ENCODE data around the gene MTCH2. TPM values are rescaled to one million over a fixed set of nuclear protein-coding genes. Genes with fewer than 3 reads are reported as not detected.
A peak's percentile ranks its signal among the peaks of the same experiment; 100 is the strongest.

Gene MTCH2
- total and polyA plus RNA-seq, 2 experiments from 2014 or later = 72.6 to 271 TPM

- no peak for TF ChIP-seq CTCF (IDR thresholded peaks at IDR 0.05; ENCODE audit: low read depth, low read length)
- peaks cover 45% of the 10 kb centered on the region for H3K36me3 ChIP-seq
- H3K27me3 ChIP-seq = no peaks in the 10 kb centered on the region
- peak overlapping the region; percentile 64 for H3K27ac ChIP-seq
- DNase-seq (ENCODE audit: low read depth in 1 of 2, low spot score in 1 of 2) = peak in 1 of 2 donors; percentile 18
- H3K4me1 ChIP-seq (ENCODE audit: low read depth) = peaks cover 18% of the 10 kb centered on the region
- no peak overlapping the region for H3K4me3 ChIP-seq
- H3K9me3 ChIP-seq (ENCODE audit: low read depth) = no peaks in the 10 kb centered on the region
These were observed 14.3 kb downstream of the MTCH2 start for GRCh38 chr11:47628026-47628425.

- no peak overlapping the region for H3K4me3 ChIP-seq
- no peak for DNase-seq (ENCODE audit: low read depth in 1 of 2, low spot score in 1 of 2)
- no peaks in the 10 kb centered on the region for H3K27me3 ChIP-seq
- H3K9me3 ChIP-seq (ENCODE audit: low read depth) = no peaks in the 10 kb centered on the region
- no peak overlapping the region for H3K27ac ChIP-seq
- peaks cover 14% of the 10 kb centered on the region for H3K4me1 ChIP-seq (ENCODE audit: low read depth)
- peaks cover 55% of the 10 kb centered on the region for H3K36me3 ChIP-seq
- TF ChIP-seq CTCF (IDR thresholded peaks at IDR 0.05; ENCODE audit: low read depth, low read length) = no peak
These were observed 16.1 kb downstream of the MTCH2 start for GRCh38 chr11:47626234-47626633.

- Histone ChIP-seq H3K4me3 (no peak overlapping the region), H3K9me3 (ENCODE audit: low read depth) (no peaks in the 10 kb centered on the region), H3K27me3 (no peaks in the 10 kb centered on the region), H3K36me3 (peaks cover 52% of the 10 kb centered on the region), H3K4me1 (ENCODE audit: low read depth) (no peaks in the 10 kb centered on the region), H3K27ac (no peak overlapping the region)
- TF ChIP-seq CTCF (IDR thresholded peaks at IDR 0.05; ENCODE audit: low read depth, low read length) = no peak
- no peak for DNase-seq (ENCODE audit: low read depth in 1 of 2, low spot score in 1 of 2)
These were observed 21.5 kb downstream of the MTCH2 start for GRCh38 chr11:47620836-47621378.

- no peaks in the 10 kb centered on the region for H3K9me3 ChIP-seq (ENCODE audit: low read depth)
- no peaks in the 10 kb centered on the region for H3K27me3 ChIP-seq
- no peaks in the 10 kb centered on the region for H3K4me1 ChIP-seq (ENCODE audit: low read depth)
- H3K4me3 ChIP-seq = no peak overlapping the region
- TF ChIP-seq CTCF (IDR thresholded peaks at IDR 0.05; ENCODE audit: low read depth, low read length) = no peak
- peaks cover 23% of the 10 kb centered on the region for H3K36me3 ChIP-seq
- DNase-seq (ENCODE audit: low read depth in 1 of 2, low spot score in 1 of 2) = peak in 1 of 2 donors; percentile 46
- peak overlapping the region; percentile 14 for H3K27ac ChIP-seq
These were observed 24.9 kb downstream of the MTCH2 start for GRCh38 chr11:47617417-47617809.

- Histone ChIP-seq H3K27ac (peak overlapping the region; percentile 14), H3K36me3 (peaks cover 18% of the 10 kb centered on the region), H3K4me3 (no peak overlapping the region), H3K4me1 (ENCODE audit: low read depth) (no peaks in the 10 kb centered on the region), H3K27me3 (no peaks in the 10 kb centered on the region), H3K9me3 (ENCODE audit: low read depth) (no peaks in the 10 kb centered on the region)
- peak; percentile 97 for TF ChIP-seq CTCF (IDR thresholded peaks at IDR 0.05; ENCODE audit: low read depth, low read length)
- DNase-seq (ENCODE audit: low read depth in 1 of 2, low spot score in 1 of 2) = peak; percentile 75 to 89
These were observed 25.5 kb downstream of the MTCH2 start for GRCh38 chr11:47616726-47617416.

All from cardiac muscle cell (in vitro differentiated cells and primary cell).